Naive thymus-derived CD8-positive, alpha-beta T cell (primary cell): ENCODE measurements around the gene TRERF1. TPM values are rescaled to one million over a fixed set of nuclear protein-coding genes. Genes with fewer than 3 reads are reported as not detected.

Source experiments
- ATAC-seq, 2 donors: fragments of 150-1000 bp; cut with Tn5 transposase in 1 of 2; sonication (Bioruptor Pico), chemical (Tn5 transposase) in 1 of 2; 1 replicate in 1 of 2; 2 replicates in 1 of 2; pipeline ENCODE4 v1.10.0; 2021; ENCODE audit warnings: mild to moderate bottlenecking in 2 of 2, moderate library complexity in 2 of 2
- POLR2A ChIA-PET: fragments of 350-600 bp; sonication (Branson Sonifier 250); formaldehyde crosslinking; loops from one replicate; lab custom pipeline; 2021; ENCODE audit warnings: antibody characterized with exemption; lab: Charles Lee
- DNase-seq, 10 donors: peaks; one replicate each; pipeline versions ENCODE4 v3.0.0 to v3.0.0-alpha.2; 2020 to 2022
- H3K27ac Mint-ChIP-seq, 10 donors: one replicate each; pipeline ENCODE4 v1.8.0; 2020 to 2022; ENCODE audit warnings: mild to moderate bottlenecking in 10 of 10, mixed read lengths in 10 of 10, moderate library complexity in 4 of 10, inconsistent platforms in 1 of 10
- H3K27me3 Mint-ChIP-seq, 5 donors: one replicate each; pipeline ENCODE4 v1.8.0; 2021 to 2022; ENCODE audit warnings: mixed read lengths in 5 of 5
- H3K36me3 Mint-ChIP-seq, 3 donors: one replicate each; pipeline ENCODE4 v1.8.0; 2020 to 2022; ENCODE audit warnings: mixed read lengths in 3 of 3, mild to moderate bottlenecking in 2 of 3, inconsistent platforms in 1 of 3
- H3K4me1 Mint-ChIP-seq, 4 donors: one replicate each; pipeline ENCODE4 v1.8.0; 2021 to 2022; ENCODE audit warnings: mixed read lengths in 4 of 4
- H3K4me3 Mint-ChIP-seq, 10 donors: one replicate each; pipeline ENCODE4 v1.8.0; 2020 to 2022; ENCODE audit warnings: mild to moderate bottlenecking in 10 of 10, mixed read lengths in 10 of 10, moderate library complexity in 6 of 10, inconsistent platforms in 1 of 10
- H3K9me3 Mint-ChIP-seq, 9 donors: one replicate each; pipeline ENCODE4 v1.8.0; 2020 to 2022; ENCODE audit warnings: mixed read lengths in 9 of 9, mild to moderate bottlenecking in 3 of 9, inconsistent platforms in 1 of 9, moderate library complexity in 1 of 9
- polyA plus RNA-seq, 3 donors: library from polyadenylated mRNA; unstranded; fragments of 300-500 nt; fragmentation: Illumina TruSeq; gene quantifications; one replicate each; pipeline ENCODE4 v1.2.3, GENCODE V29; 2021
- total RNA-seq, 8 experiments: library from RNA in 2 of 8; stranded (reverse) in 2 of 8; gene quantifications; one replicate each; pipeline ENCODE4 v1.2.3 and lab custom pipeline; 2021 to 2026

The TRERF1 gene
- total and polyA plus RNA-seq, 5 experiments from 2014 or later: 3.8 to 18.2 (median 7.1) TPM

- Mint-ChIP-seq H3K27me3 (no peaks in the 10 kb centered on the region), H3K4me3 (no peak overlapping the region), H3K36me3 (peaks cover 0 to 90% (median 10%) of the 10 kb centered on the region in 3 donors), H3K4me1 (peaks cover 3 to 11% (median 9%) of the 10 kb centered on the region in 4 donors), H3K9me3 (no peaks in the 10 kb centered on the region), H3K27ac (peak overlapping the region in 3 of 10 donors; percentile 47 to 62 (median 53))
- DNase-seq (no peak), ATAC-seq (no peak)
- POLR2A ChIA-PET: no interaction called here
Measured at GRCh38 chr6:42250274-42250931, 201.3 kb downstream of the TRERF1 start.

GRCh38 chr6:42249279-42249678, 202.4 kb downstream of the TRERF1 start:
- POLR2A ChIA-PET: no interaction called here
- no peak for ATAC-seq
- no peak overlapping the region for H3K4me3 Mint-ChIP-seq
- H3K9me3 Mint-ChIP-seq: no peaks in the 10 kb centered on the region
- DNase-seq: no peak
- peaks cover 3 to 11% (median 9%) of the 10 kb centered on the region in 4 donors for H3K4me1 Mint-ChIP-seq
- H3K27me3 Mint-ChIP-seq: no peaks in the 10 kb centered on the region
- H3K36me3 Mint-ChIP-seq: peaks cover 0 to 90% (median 13%) of the 10 kb centered on the region in 3 donors
- peak overlapping the region in 3 of 10 donors; percentile 39 to 59 (median 46) for H3K27ac Mint-ChIP-seq

GRCh38 chr6:42243046-42243445, 208.7 kb downstream of the TRERF1 start:
- no peaks in the 10 kb centered on the region for H3K4me1 Mint-ChIP-seq
- H3K9me3 Mint-ChIP-seq: no peaks in the 10 kb centered on the region
- no peak for DNase-seq
- POLR2A ChIA-PET: interaction anchor here (1.1 kb wide), 1 partner anchor 304 kb away, joined by 4 read pairs; no protein-coding TSS in a partner anchor
- no peak overlapping the region for H3K4me3 Mint-ChIP-seq
- H3K27me3 Mint-ChIP-seq: no peaks in the 10 kb centered on the region
- no peak overlapping the region for H3K27ac Mint-ChIP-seq
- ATAC-seq: no peak
- H3K36me3 Mint-ChIP-seq: peaks cover 0 to 91% (median 7%) of the 10 kb centered on the region in 3 donors

- H3K4me1 Mint-ChIP-seq: no peaks in the 10 kb centered on the region
- no peak overlapping the region for H3K27ac Mint-ChIP-seq
- no peaks in the 10 kb centered on the region for H3K27me3 Mint-ChIP-seq
- H3K9me3 Mint-ChIP-seq: no peaks in the 10 kb centered on the region
- no peak overlapping the region for H3K4me3 Mint-ChIP-seq
- peaks cover 0 to 90% (median 7%) of the 10 kb centered on the region in 3 donors for H3K36me3 Mint-ChIP-seq
- POLR2A ChIA-PET: no interaction called here
- ATAC-seq (no peak), DNase-seq (no peak)
Measured at GRCh38 chr6:42241915-42242314, 209.8 kb downstream of the TRERF1 start.

- POLR2A ChIA-PET: no interaction called here
- ATAC-seq: no peak
- Mint-ChIP-seq H3K9me3 (no peaks in the 10 kb centered on the region), H3K27ac (peak overlapping the region in 6 of 10 donors; percentile 2 to 66 (median 32)), H3K4me3 (no peak overlapping the region), H3K36me3 (peaks cover 0 to 90% (median 8%) of the 10 kb centered on the region in 3 donors), H3K27me3 (no peaks in the 10 kb centered on the region), H3K4me1 (no peaks in the 10 kb centered on the region)
- DNase-seq: no peak
Measured at GRCh38 chr6:42239736-42240375, 211.9 kb downstream of the TRERF1 start.

GRCh38 chr6:42239333-42239732, 212.4 kb downstream of the TRERF1 start:
- H3K36me3 Mint-ChIP-seq: peaks cover 0 to 85% (median 8%) of the 10 kb centered on the region in 3 donors

GRCh38 chr6:42237857-42238256, 213.9 kb downstream of the TRERF1 start:
- no peaks in the 10 kb centered on the region for H3K27me3 Mint-ChIP-seq
- H3K4me3 Mint-ChIP-seq: no peak overlapping the region
- DNase-seq (no peak), ATAC-seq (no peak)
- peak overlapping the region in 1 of 10 donors; percentile 19 for H3K27ac Mint-ChIP-seq
- no peaks in the 10 kb centered on the region for H3K9me3 Mint-ChIP-seq
- peaks cover 0 to 79% (median 8%) of the 10 kb centered on the region in 3 donors for H3K36me3 Mint-ChIP-seq
- POLR2A ChIA-PET: no interaction called here
- peaks cover 0 to 3% (median 0%) of the 10 kb centered on the region in 4 donors for H3K4me1 Mint-ChIP-seq

More at GRCh38 chr6:42239333-42239732, 212.4 kb downstream of the TRERF1 start:
- no peaks in the 10 kb centered on the region for H3K4me1 Mint-ChIP-seq
- no peaks in the 10 kb centered on the region for H3K9me3 Mint-ChIP-seq
- POLR2A ChIA-PET: no interaction called here
- H3K4me3 Mint-ChIP-seq: no peak overlapping the region
- ATAC-seq (no peak), DNase-seq (no peak)
- H3K27me3 Mint-ChIP-seq: no peaks in the 10 kb centered on the region
- H3K27ac Mint-ChIP-seq: peak overlapping the region in 5 of 10 donors; percentile 2 to 39 (median 2)

- Mint-ChIP-seq H3K4me1 (peaks cover 0 to 4% (median 0%) of the 10 kb centered on the region in 4 donors), H3K4me3 (no peak overlapping the region), H3K9me3 (no peaks in the 10 kb centered on the region), H3K27me3 (no peaks in the 10 kb centered on the region), H3K27ac (peak overlapping the region in 4 of 10 donors; percentile 11 to 73 (median 38)), H3K36me3 (peaks cover 0 to 79% (median 9%) of the 10 kb centered on the region in 3 donors)
- POLR2A ChIA-PET: no interaction called here
- ATAC-seq (no peak), DNase-seq (no peak)
Measured at GRCh38 chr6:42236682-42237473, 214.8 kb downstream of the TRERF1 start.

- H3K27ac Mint-ChIP-seq: peak overlapping the region in 2 of 10 donors; percentile 30 to 43
- H3K4me1 Mint-ChIP-seq: peaks cover 0 to 4% (median 0%) of the 10 kb centered on the region in 4 donors
- POLR2A ChIA-PET: no interaction called here
- no peaks in the 10 kb centered on the region for H3K27me3 Mint-ChIP-seq
- ATAC-seq (no peak), DNase-seq (no peak)
- H3K9me3 Mint-ChIP-seq: no peaks in the 10 kb centered on the region
- peaks cover 0 to 76% (median 9%) of the 10 kb centered on the region in 3 donors for H3K36me3 Mint-ChIP-seq
- no peak overlapping the region for H3K4me3 Mint-ChIP-seq
Measured at GRCh38 chr6:42236030-42236429, 215.7 kb downstream of the TRERF1 start.

GRCh38 chr6:42232035-42232434, 219.7 kb downstream of the TRERF1 start:
- Mint-ChIP-seq H3K36me3 (peaks cover 0 to 76% (median 9%) of the 10 kb centered on the region in 3 donors), H3K27ac (peak overlapping the region in 3 of 10 donors; percentile 36 to 69 (median 54)), H3K27me3 (no peaks in the 10 kb centered on the region), H3K4me1 (peaks cover 0 to 6% (median 0%) of the 10 kb centered on the region in 4 donors), H3K4me3 (no peak overlapping the region), H3K9me3 (no peaks in the 10 kb centered on the region)
- ATAC-seq (no peak), DNase-seq (no peak)
- POLR2A ChIA-PET: no interaction called here

GRCh38 chr6:42230345-42231321, 221.1 kb downstream of the TRERF1 start:
- POLR2A ChIA-PET: interaction anchor here (0.6 kb wide), 1 partner anchor 338 kb away, joined by 3 read pairs; no protein-coding TSS in a partner anchor

More at GRCh38 chr6:42230345-42231321, 221.1 kb downstream of the TRERF1 start:
- peaks cover 0 to 69% (median 5%) of the 10 kb centered on the region in 3 donors for H3K36me3 Mint-ChIP-seq
- no peak for ATAC-seq
- H3K9me3 Mint-ChIP-seq: no peaks in the 10 kb centered on the region
- no peak overlapping the region for H3K4me3 Mint-ChIP-seq
- H3K4me1 Mint-ChIP-seq: peaks cover 0 to 6% (median 0%) of the 10 kb centered on the region in 4 donors
- no peak for DNase-seq
- peak overlapping the region in 3 of 10 donors; percentile 53 to 89 (median 81) for H3K27ac Mint-ChIP-seq
- no peaks in the 10 kb centered on the region for H3K27me3 Mint-ChIP-seq
